HS-27A (cell line): Measurements from ENCODE around the gene WDFY3.

ENCODE experiments used
- DNase-seq: peaks from one replicate; pipeline ENCODE4 v3.0.0-alpha.2; 2012; ENCODE audit warnings: low read depth, missing footprints

Gene WDFY3

DNA sequence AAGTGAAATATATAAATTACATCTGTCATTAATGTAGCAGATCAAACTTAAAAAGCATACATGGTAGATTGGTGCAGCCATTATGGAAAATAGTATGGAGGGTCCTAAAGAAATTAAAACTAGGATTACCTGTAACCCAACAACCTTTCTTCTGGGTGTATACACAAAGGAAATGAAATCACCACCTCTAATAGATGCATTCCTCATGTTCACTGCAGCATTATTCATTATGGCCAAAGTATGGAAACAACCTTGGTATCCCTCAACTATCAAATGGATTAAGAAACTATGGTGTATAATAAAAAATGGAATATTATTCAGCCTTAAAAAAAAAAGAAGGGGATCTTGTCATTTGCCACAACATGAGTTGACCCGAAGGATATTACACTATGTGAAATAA, 13.7 kb downstream of the WDFY3 start:
- DNase-seq: no peak

DNA sequence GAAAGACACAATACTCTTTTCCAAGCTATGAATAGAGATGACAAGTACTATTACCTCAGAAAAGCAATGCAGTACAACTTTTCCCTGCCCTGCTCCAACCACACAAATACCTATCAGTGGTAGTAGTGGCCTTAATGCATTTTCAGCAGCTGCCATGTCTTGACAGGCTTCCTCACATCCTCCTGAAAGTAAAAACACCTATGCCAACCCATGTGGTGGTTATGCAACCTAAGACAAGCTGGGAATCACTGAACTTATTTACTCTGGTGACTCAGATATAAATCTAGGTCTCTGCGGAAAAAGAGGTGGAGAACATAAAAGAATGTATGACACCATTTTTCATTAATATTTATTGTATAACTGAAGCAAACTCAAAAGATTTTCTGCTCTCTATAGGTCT, 14.5 kb downstream of the WDFY3 start:
- no peak for DNase-seq

DNA sequence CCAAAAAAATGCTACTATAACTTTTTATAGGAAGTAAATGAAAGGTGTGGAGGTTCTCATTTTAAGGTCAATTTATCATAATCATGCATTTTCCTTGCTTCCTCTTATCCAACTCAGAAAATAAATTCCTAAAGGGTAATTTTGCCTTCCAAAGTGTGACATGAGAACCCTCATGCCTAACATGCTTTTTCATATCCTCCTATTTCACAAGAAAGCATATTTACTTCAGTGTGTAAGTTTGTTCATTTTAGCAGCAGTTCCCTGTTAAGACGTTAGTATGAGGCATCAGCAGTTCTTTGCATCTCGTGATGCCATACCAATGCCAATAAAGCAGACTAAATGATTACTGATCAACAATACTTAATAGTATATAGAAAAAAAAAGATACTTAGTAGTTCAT, 18.4 kb downstream of the WDFY3 start:
- DNase-seq: no peak

DNA sequence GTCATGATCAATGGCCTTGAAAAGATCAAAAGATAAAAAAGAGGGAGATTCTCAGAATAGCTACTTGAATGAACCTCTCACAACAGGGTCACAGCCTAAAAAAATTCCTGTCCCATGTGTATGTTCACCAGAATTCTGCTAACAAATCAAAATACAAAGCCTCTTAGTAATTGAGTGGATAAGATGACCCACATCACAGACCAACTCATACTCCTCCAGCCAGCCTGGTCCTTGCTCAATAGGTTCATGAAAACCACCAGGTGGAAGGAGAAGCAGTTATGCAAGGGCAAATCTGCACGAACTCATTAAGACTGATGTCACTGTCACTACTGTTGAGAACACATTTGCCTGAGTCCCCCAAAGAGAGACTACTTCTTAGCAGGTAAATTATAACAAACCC, 21.5 kb downstream of the WDFY3 start:
- DNase-seq: no peak

DNA sequence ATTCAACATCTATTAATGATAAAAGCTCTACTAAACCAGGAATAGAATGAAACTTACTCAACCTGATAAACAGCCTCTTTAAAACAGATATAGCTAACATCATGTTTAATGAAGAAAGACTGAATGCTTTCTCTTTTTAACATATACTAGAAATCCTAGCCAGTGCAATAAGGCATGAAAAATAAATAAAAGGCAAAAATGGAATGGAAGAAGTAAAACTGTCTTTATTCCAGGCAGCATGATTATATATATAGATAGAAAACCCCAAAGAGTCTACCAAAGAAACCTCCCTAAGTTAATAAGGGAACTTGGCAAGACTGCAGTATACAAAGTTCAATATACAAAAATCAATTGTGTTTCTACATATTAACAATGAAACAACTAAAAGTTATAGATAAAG, 25.5 kb downstream of the WDFY3 start:
- DNase-seq: no peak

DNA sequence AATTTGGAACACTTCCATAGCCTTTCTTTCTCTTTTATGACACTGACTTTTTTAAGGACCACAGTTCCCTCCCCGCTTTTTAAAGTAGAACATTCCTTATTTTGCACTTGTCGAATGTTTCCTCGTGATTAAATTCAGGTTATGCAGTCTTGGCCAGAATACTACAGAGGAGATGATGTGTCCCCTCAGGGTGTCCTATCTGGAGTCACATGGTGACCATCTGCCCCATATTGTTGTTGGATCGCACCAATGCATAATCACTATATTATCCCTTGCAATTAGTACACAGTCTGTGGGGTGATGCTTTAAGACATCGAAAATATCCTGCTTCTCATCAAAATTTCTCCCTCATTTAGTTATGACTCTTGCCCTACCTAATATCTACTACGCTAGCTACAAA, 27.4 kb downstream of the WDFY3 start:
- DNase-seq: no peak

DNA sequence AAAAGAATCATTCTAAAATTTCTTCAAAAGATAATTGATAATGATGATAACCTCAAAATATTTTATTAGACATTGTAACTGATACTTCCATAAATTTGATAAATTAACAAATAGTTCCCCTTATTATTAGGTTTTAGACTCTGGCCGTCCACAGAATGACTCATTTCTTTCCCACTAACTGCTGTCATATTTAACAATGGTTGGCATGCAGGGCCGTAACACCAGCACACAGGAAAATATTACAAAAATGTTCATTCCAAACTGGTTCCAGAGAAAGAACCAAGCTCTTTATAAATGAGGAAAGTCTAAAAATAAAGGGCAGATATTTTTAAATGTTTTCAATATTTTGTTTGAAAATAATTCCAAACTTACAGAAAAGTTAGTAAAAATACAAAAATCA, 28.2 kb downstream of the WDFY3 start:
- peak; percentile 59 for DNase-seq

DNA sequence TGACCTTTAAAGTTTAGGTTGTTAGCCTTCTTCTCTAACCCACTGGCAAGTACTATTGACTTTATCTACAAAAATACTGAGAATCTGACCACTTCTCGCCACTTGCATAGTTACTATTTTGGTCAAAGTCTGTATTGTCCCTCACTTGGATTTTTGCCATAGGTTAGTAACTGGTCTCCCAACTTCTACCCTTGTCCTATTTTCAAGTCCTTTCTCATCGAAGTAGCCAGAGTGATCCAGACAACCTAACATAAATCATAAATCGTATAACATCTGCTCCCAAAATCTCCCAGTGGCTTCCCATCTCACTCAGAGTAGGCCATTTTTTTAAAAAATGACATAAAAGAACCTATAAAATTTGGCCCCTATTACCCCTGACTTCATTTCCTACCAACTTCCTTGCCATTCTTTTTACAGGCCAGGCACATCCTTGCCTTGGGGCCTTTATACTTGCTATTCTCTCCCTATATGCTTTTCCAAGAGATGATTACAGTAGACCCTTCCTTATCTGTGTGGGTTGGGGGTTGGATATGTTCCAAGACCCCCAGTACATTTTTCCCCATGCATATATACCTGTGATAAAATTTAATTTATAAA, 29.0 kb downstream of the WDFY3 start:
- no peak for DNase-seq

DNA sequence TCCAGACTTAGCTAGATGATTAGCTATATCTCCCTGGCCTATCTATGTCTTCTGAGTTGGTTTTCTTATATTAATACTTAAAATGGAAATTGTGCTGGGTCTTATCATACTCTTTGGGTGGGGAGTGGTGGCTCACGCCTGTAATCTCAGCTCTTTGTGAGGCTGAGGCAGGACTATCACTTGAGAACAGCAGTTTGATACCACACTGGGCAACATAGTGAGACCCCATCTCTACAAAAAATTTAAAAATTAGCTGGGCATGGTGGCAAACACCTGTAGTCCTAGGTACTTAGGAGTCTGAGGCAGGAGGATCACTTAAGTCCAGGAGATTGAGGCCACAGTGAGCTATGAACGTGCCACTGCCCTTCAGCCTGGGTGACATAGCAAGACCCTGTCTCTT, 30.4 kb downstream of the WDFY3 start:
- no peak for DNase-seq

DNA sequence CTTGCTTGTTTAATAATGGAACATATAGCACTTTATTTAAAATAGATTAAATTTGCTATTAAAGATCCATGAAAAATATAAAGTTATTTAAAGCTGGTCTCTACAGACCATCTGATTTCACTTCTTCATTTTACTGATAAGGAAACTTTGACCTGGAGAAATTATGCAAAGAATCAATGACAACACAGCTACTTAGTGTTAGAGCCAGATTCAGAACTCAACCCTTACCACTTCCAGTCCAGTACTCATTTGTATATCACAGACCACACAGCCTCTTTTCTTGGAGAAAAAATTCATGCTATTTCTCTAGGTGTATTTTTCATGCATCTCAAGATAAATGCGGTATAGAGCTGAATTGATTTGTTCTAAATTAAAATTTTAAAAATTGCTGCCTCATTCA, 34.0 kb downstream of the WDFY3 start:
- no peak for DNase-seq

DNA sequence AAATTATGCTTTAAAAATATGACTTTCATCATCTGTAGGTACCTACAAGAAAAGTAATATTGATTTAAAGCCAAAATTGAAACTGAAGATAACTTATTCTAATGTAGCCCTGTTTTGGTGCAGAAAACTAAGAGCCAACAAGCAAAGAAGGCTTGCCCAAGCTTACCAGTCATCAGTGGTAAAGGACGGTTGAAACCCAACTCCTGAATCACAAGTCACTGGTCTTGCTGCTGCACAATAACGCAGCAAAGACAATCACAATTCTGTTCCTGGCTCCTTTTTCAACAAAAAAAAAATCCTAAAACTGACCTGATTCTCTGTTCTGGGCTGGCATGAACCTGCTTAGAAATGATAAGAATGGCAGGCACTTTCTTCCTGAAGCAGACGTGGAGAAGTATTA, 34.5 kb downstream of the WDFY3 start:
- DNase-seq: no peak

DNA sequence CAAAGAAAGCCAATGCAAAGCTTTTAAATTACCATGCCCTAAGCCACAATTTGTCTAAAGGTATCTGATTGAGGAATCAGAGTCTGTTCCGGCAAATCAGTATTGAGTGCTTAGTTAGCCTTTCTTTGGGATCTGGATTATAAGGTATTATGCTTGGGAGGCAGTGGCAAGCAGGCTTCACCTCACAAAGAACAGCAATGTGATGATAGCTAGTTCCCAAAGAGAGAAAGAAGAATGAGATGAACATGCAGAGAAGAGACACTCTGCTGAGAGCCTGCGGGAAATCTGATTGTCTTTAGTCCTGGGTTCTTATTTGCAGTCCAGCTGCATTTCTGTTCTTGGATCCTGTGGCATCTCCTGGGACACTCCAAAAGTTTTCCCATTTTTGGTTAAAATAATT, 35.2 kb downstream of the WDFY3 start:
- no peak for DNase-seq

DNA sequence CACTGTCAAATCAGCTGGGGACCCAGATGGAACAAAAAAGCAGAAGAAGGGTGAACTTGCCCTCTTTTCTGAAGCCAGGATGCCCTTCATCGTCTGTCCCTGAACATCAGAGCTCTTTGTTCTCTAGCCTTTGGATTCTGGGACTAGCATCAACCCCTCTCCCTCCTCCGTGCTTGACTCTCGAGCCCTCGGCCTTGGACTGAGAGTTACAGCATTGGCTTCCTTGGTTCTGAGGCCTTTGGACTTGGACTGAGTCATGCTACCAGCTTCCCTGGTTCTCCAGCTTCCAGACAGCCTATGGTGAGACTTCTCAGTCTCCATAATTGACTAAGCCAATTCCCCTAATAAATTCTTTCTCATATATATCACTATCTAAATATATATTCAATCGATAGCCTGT, 38.4 kb downstream of the WDFY3 start:
- no peak for DNase-seq

DNA sequence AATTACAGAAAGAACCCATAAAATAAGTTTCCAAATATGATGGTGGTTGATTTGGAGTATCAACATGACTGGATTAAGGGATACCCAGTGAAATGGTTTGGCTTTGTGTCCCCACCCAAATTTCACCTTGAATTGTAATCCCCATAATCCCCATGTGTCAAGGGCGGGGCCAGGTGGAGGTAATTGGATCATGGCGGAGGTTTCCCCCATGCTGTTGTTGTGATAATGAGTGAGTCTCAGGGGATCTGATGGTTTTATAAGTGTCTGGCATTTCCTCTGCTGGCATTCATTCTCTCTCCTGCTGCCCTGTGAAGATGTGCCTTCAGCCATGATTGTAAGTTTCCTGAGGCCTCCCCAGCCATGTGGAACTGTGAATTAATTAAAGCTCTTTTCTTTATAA, 39.1 kb downstream of the WDFY3 start:
- DNase-seq: no peak

DNA sequence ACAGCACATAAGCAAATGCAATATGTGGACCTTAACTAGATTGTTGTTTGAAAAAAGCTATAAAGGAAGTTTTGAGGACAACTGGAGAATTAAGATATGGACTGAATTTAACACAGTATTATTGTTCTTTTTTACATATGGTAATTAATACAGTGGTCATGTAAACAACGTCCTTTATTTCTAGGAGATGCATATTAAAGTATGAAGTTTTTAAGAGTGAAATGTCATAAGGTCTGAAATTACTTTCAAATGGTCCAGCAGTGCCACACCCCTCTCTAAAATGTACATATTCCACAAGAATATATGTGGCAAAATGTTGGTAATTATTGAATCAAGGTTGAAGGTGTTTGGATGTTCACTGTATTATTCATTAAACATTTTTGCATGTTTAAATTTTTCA, 40.9 kb downstream of the WDFY3 start:
- no peak for DNase-seq

DNA sequence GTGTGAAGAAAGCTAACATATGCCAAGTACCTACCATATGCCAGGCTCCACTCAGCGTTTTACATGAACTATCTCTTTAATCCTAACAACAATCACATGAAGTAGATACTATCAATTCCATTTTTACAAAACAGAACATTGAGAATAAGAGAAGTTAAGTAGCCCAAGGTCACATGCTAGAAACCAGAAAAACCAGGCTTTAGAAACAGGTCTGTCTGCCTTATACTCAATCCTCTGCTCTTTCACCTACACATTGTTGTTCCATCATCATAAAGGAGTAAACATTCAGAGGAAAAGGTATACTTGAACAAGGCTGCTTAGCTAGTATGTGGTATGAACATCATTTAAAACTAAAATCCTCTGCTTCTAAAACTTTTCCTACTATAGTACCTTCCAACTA, 42.1 kb downstream of the WDFY3 start:
- DNase-seq: no peak

DNA sequence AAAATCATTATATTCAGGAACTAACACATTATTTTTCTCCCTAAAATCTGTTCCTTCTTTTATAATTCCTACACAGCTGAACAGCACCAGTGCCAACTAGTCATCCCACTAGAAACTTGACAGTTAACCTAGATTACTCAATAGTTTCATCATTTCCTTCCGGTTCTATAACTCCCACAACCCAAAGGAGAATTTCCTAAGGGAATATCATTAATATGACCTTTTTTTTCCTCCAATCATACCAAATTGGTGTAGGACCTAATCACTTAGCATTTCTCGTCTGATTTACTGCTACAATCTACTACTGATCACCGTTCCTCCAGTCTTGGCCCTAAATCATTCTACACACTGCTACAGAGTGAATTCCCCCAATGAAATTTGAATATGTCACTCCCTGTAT, 45.9 kb downstream of the WDFY3 start:
- no peak for DNase-seq

DNA sequence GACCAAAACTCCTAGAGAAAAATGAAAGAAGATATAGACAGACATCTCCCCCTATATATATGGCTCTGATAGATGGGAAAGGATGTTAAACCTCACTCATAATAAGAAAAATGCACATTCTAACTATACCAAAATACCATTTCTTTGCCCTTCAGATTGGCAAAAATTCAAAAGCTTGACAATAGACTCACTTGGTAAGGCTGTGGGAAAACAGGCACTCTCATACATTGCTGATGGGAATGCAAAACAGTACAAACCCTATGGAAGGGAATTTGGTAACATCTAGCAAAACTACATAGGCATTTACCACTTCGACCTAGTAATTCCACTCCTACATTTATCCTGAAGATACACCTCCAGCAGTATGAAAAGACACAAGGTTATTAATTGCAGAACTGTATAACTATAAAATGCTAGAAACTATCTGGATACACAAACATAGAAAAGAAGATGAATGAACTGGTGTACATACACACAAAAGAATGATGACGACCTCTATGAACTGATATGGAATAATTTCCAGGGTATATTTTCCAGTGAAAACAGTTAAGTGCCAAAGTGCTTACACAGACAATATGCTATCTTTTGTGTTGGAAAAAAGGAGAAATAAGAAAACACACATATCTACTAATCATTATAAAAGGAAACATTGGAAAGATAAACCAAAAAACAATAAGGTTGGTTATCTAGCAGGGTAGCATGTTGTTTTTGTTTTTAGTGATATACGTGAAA, 48.5 kb downstream of the WDFY3 start:
- no peak for DNase-seq

DNA sequence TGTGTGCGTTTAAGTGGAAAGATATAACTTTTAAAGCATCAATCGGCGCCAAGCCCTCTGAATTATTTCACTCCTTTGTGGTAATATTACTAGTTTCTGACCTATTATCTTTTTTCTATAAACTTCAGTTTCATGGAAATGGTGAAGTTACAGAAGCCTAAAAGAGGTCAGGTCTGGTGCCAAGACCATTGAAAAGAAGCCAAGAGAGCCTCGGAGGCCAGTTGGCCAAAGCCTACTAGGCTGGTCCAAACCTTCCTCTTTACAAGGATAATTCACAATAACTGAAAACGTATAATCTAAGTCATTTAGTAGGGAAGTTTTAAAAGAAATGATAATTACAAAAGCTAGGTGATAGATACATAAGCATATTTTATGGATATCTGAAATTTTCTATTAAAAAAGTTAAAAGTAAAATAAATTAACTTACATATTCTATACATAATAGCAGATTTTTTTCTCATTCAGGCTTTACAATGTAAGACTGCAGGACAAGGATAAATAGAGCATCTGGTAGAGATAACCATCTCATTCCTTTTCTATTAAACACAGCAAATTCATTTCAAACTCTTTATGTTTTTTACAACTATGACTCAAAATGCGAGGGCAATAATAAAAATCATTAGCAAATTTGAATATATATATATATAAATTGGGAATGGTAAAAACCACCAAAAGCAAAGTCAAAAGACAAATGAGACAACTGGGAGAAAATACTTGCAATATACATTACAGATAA, 49.2 kb downstream of the WDFY3 start:
- DNase-seq: no peak

DNA sequence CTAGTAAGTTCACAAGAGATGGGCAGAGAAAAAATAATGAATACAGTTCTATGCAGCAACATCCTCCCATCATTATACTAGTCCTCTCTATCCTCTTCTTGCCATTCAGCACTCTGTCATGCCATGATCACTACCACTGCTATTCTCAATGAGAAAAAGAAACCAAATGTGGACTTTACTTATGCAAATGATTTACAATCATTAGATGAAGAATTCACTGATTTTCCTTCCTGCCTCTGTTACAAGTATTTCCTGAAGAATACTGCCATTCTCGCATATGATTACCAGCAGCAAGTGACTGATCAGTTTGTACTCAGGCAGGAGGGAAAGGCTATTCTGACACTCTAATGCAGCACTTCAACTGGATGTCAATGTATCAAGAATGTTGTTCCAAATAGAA, 50.3 kb downstream of the WDFY3 start:
- DNase-seq: no peak

DNA sequence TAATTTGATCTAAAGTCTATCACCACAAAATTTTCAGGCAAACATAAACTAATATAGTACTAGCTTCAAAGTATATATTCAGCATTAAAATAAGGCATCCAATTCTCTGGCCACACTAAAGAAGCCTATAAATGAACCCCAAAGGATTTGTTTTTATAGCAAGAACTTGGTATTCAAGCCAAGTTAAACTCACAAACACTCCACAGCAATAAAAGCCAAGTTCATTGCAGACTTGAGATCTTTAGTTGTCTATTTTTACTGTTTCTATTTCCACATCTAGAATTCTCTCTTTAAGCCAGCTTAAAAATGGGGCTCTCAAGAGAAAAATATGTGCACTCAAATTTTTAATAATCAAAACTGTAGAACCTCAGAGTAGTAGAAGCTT, 51.1 kb downstream of the WDFY3 start:
- DNase-seq: no peak

DNA sequence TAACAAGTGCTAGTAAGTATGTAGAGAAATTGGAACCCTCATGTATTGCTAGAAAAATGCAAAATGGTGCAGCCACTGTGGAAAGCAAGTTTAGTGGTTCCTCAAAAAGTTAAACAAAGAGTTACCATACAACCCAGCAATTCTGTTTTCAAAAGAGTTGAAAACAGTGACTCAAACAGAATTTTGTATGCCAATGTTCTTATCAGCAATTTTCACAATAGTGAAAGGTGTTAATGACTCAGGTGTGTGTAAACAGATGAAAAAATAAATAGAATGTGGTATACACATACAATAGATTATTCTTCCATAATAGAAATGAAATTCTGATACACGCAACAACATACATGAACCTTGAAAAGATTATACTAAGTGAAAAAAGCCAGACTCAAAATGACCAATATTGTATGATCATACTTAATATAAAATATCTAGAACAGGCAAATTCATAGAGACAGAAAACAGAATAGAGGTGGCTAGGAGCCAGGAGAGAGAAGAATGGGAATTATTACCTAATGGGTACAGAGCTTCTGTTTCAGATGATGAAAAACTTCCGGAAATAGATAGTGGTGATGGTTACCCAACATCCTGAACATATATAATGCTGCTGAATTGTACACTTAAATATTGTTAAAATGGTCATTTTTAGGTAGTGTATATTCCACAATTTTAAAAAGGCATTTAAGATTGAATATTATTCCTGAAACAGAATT, 51.6 kb downstream of the WDFY3 start:
- no peak for DNase-seq

DNA sequence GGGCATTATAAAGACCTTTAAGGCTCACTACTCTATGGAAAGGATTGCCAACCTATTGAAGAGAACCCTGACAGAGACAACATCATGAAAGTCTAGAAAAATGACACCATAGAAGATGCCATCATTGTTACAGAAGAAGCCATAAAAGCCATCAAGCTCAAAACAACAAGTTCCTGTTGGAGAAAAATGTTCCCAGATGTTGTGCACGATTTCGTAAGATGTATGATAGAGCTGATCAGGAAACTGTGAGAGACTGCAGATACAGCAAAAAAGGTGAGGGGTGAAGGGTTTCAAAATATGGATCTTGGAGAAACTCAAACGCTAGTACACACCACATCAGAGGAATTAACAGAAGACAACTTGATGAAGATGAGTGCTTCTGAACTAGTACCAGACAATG, 53.3 kb downstream of the WDFY3 start:
- no peak for DNase-seq
